ENCODE measurements around the gene OBSCN.
A peak's percentile ranks its signal among the peaks of the same experiment; 100 is the strongest.

The OBSCN gene

DNA sequence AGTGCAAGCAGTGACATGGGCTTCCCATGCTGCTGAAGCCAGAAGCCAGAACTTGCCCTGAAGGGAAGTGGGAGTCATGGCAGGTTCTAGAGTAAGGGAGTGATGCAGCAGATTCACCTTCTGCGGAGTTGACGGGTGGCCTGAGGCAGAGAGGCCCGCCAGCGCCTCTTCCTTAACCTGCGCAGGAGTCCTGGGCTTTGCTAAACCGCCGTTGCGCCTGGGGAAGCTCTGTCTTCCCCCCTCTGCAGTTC, 67.3 kb downstream of the OBSCN start:
- DNase-seq (ENCODE audit: low read depth in 2 of 3, low spot score in 1 of 3), result no peak

DNA sequence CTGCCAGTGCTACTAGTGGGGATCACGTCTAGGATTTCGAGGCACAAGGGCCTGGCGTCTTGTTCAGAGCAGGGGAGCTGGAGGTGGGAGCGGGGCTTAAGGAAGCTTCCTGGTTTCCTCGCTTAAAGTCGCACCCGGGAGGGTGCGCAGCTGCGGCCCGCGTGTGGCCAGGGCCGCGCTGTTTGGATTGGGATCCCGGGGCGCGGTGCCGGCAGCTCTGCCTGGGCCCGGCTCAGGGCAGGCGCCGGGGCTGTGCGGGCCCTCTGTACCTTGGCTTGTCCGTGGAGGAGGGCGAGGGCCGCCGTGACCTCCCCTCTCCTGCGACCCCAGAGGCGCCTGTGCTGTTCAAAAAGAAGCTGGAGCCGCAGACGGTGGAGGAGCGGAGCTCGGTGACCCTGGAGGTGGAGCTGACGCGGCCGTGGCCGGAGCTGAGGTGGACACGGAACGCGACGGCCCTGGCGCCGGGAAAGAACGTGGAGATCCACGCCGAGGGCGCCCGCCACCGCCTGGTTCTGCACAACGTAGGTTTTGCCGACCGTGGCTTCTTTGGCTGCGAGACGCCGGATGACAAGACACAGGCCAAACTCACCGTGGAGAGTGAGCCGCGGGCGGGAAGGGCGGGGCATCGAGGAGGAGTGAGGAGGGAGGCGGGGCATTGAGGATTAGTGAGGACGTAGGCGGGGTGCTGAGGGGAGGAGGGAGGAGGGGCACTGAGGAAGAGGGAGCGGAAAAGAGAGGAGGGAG, 67.8 kb downstream of the OBSCN start:
- DNase-seq (ENCODE audit: low read depth in 2 of 3, low spot score in 1 of 3), result peak; percentile 78 to 87 (median 85)

DNA sequence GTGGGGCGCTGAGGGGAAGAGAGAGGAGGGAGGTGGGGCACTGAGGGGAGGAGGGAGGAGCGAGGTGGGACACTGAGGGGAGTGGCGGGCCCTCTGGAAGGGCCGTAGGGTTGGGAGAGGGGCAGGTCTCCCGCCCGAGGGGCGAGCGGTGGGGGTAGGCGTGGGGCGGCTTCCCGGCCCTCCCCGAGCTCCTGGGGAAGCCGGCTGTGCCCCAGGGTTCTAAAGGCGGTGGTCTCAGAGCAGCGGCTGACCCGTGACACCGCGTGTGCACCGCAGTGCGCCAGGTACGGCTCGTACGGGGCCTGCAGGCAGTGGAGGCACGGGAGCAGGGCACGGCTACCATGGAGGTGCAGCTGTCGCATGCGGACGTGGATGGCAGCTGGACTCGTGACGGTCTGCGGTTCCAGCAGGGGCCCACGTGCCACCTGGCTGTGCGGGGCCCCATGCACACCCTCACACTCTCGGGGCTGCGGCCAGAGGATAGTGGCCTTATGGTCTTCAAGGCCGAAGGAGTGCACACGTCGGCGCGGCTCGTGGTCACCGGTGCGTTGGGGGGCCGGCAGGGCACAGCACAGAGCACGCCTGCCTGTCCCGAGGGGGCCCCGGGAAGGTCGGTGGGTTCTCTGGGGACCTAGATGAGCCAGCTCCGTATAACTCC, 68.5 kb downstream of the OBSCN start:
- DNase-seq (ENCODE audit: low read depth in 2 of 3, low spot score in 1 of 3), result no peak

DNA sequence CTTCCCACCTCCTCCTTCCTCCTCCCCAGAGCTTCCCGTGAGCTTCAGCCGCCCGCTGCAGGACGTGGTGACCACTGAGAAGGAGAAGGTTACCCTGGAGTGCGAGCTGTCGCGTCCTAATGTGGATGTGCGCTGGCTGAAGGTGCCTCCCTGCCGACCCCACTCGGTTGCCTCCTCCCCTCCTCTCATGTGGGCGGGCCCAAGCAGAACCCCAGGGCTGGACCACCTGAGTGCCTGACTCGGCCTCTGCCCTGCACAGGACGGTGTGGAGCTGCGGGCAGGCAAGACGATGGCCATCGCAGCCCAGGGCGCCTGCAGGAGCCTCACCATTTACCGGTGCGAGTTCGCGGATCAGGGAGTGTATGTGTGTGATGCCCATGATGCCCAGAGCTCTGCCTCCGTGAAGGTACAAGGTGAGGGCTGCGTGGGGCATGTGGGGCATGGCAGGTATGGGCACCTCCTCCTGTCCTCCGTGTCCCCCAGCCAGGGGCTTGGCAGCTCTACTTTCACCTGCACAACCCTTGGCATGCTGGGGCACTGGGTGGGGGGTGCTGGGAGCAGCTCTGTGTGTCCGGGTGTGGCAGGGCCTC, 69.2 kb downstream of the OBSCN start:
- DNase-seq (ENCODE audit: low read depth in 2 of 3, low spot score in 1 of 3), result no peak

DNA sequence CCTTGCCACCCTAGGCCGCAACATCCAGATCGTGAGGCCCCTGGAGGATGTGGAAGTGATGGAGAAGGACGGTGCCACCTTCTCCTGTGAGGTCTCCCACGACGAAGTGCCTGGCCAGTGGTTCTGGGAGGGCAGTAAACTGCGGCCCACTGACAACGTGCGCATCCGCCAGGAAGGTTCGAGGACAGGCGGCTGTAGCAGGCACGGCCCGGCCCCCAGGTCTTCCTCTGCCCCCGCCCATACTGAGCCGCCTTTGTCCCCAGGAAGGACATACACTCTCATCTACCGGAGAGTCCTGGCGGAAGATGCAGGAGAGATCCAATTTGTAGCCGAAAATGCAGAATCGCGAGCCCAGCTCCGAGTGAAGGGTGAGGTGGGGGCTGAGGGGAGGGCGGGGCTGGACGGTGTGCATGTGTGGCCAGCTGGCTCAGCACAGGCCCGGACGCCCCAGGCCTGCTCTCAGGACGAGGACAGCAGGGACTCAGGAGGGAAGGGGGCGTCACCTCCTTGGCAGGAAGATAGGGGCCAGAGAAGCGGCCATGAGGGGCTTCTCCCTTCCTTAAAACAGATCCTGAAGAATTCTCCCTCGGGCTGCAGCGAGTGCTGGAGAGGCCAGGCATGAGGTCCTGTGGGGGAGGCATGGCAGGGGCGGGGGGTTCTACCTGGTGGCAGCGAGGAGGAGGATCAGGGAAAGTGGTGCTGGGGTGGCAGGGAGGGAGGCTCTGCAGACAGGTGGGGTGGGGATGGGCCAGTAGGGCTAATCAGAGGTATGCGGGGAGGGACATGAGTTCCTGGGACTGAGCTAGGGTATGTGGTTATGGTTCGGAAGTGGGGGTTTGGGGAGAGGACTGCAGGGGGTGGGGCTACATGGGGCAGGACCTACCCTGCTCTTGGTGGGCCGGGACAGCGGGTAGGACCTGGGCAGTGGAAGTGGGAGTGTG, 69.9 kb downstream of the OBSCN start:
- no peak for DNase-seq (ENCODE audit: low read depth in 2 of 3, low spot score in 1 of 3)

DNA sequence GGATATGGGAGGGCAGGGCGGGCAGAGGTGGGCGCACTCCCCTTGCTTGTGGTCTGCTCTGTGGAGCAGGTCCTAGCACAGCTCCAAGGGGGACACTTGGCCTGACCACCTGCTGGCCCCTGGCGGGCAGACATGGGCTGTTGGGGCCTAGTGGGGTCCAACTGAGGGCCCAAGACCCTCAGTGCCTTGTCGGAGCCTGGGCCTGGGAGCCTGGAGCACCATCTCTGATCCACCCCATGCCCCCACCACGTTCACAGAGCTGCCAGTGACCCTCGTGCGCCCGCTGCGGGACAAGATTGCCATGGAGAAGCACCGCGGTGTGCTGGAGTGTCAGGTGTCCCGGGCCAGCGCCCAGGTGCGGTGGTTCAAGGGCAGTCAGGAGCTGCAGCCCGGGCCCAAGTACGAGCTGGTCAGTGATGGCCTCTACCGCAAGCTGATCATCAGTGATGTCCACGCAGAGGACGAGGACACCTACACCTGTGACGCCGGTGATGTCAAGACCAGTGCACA, 70.6 kb downstream of the OBSCN start:
- no peak for DNase-seq (ENCODE audit: low read depth in 2 of 3, low spot score in 1 of 3)

DNA sequence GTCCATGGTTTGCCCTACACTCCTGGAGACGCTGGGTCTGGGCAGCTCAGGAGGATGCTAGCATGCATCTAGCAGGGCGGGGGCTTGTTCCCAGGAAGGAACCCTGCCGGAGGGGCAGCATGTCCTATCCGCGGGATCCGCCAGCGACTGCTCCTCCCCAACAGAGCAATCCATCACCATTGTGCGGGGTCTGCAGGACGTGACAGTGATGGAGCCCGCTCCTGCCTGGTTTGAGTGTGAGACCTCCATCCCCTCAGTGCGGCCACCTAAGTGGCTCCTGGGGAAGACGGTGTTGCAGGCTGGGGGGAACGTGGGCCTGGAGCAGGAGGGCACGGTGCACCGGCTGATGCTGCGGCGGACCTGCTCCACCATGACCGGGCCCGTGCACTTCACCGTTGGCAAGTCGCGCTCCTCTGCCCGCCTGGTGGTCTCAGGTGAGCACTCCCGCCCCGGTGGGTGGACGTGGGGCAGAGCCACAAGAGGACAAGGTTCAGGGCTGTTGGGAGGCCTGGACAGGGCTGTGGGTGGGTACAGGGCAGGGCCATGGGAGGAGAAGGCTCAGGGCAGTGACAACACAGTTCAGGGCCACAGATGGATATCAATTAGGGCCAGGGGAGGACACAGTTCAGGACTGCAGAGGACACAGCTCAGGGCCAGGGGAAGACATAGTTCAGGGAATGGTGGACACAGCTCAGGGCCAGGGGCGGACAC, 71.3 kb downstream of the OBSCN start:
- DNase-seq (ENCODE audit: low read depth in 2 of 3, low spot score in 1 of 3), result no peak

DNA sequence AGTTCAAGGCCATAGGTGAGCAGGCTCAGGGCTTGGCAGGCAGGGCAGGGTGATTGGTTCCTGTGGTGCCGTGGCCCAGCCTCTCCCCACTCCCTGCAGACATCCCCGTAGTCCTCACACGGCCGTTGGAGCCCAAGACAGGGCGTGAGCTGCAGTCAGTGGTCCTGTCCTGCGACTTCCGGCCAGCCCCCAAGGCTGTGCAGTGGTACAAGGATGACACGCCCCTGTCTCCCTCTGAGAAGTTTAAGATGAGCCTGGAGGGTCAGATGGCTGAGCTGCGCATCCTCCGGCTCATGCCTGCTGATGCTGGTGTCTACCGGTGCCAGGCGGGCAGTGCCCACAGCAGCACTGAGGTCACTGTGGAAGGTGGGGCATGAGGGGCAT, 71.9 kb downstream of the OBSCN start:
- no peak for DNase-seq (ENCODE audit: low read depth in 2 of 3, low spot score in 1 of 3)

DNA sequence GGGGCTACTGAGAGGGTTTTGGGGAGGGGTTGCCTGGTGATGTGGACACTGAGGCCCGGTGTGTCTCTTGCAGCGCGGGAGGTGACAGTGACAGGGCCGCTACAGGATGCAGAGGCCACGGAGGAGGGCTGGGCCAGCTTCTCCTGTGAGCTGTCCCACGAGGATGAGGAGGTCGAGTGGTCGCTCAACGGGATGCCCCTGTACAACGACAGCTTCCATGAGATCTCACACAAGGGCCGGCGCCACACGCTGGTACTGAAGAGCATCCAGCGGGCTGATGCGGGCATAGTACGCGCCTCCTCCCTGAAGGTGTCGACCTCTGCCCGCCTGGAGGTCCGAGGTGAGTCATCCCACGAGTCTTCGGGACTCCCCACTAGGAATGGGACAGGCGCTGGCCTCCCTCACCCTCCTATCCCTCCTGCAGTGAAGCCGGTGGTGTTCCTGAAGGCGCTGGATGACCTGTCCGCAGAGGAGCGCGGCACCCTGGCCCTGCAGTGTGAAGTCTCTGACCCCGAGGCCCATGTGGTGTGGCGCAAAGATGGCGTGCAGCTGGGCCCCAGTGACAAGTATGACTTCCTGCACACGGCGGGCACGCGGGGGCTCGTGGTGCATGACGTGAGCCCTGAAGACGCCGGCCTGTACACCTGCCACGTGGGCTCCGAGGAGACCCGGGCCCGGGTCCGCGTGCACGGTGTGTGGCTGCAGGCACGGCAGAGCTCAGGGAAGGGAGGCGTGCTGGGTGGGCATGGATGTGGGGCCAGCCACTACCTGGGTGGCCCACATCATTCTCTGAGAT, 72.5 kb downstream of the OBSCN start:
- no peak for DNase-seq (ENCODE audit: low read depth in 2 of 3, low spot score in 1 of 3)

DNA sequence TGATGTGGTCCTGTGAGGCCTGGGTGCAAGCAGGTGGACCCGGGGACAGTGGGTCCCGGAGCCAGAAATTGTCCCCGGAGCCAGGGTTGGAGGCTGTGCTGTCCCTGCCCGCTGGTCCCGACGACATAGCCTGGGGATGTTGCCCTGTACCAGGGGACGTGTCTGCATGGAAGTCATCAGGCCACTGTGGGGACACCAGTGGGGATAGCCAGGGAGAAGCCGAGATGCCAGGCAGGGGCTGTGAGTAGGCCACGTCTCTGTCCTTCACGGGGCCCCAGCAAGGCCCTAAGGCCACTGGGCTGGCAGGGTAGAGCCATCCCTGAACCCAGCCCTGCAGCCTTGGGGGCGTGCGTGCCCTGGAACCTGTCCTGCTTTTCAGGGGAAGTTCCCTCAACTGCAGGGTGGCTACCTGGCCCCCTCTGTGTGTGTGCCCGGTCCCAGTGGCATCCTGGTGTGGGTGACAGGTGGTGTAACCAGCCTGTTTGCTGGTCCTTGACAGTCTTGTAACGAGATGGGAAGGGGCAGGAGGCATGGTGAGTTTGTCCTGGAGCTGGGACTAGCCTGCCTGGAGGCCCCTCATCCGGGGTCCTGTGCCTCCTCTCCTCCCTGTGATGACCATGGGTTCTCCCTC, 73.2 kb downstream of the OBSCN start:
- no peak for DNase-seq (ENCODE audit: low read depth in 2 of 3, low spot score in 1 of 3)

DNA sequence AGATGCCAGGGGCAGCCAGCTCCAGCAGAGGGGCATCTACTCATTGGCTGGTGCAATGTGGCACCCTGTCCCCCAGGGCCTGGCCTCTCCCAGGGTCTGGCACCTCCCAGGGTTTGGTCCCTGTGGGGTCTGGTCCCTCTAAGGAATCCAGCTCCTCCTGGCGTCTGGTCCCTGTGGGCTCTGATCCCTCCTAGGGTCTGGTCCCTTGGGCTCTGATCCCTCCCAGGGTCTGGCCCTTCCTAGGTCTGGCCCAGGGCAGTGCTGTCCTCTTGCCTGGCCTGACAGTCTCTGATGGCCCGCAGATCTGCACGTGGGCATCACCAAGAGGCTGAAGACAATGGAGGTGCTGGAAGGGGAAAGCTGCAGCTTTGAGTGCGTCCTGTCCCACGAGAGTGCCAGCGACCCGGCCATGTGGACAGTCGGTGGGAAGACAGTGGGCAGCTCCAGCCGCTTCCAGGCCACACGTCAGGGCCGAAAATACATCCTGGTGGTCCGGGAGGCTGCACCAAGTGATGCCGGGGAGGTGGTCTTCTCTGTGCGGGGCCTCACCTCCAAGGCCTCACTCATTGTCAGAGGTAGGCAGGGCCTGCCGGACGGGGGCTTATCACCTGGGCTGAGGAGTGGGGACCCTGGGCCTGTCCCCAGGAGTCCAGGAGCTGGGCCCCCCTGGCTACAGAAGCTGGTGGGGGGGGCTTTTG, 73.9 kb downstream of the OBSCN start:
- DNase-seq (ENCODE audit: low read depth in 2 of 3, low spot score in 1 of 3), result no peak

DNA sequence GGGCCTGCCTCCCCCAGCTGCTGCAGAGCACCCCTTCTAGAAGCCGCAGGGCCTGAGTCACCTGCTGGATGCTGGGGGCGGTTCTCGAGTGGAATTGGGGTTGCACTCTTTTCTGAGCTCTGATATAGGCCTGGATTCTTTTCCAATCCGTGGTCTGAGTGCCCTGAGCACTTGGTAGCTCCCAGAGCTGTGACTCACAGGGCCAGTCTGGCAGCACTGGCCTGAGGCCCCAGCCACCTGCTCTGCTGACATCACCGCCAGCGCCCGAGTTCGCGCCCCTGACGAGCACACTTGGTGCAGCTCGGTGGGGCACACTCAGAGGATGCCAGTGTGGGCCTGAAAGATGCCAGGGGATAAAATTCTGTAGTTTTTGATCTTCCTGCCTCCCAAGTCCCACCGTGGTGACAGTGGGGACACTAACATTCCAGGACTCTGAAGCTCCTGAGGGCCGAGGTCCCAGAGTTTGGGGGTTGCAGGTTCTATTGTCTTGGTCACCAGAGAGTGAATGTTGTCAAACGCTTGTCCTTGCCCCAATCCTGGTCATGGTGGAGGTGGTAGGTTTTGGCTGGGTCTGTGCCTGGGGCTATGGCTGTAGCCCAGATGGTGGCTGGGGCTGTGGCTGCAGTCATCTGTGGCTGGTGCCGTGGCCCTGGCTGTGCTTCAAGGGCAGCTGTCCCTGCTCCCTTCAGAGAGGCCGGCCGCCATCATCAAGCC, 74.6 kb downstream of the OBSCN start:
- DNase-seq (ENCODE audit: low read depth in 2 of 3, low spot score in 1 of 3), result no peak

DNA sequence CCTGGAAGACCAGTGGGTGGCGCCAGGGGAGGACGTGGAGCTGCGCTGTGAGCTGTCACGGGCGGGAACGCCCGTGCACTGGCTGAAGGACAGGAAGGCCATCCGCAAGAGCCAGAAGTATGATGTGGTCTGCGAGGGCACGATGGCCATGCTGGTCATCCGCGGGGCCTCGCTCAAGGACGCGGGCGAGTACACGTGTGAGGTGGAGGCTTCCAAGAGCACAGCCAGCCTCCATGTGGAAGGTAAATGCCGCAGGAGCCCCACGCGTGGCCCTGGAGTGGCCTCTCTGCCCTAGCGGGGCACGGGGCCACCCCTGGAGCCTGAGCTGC, 75.2 kb downstream of the OBSCN start:
- no peak for DNase-seq (ENCODE audit: low read depth in 2 of 3, low spot score in 1 of 3)

DNA sequence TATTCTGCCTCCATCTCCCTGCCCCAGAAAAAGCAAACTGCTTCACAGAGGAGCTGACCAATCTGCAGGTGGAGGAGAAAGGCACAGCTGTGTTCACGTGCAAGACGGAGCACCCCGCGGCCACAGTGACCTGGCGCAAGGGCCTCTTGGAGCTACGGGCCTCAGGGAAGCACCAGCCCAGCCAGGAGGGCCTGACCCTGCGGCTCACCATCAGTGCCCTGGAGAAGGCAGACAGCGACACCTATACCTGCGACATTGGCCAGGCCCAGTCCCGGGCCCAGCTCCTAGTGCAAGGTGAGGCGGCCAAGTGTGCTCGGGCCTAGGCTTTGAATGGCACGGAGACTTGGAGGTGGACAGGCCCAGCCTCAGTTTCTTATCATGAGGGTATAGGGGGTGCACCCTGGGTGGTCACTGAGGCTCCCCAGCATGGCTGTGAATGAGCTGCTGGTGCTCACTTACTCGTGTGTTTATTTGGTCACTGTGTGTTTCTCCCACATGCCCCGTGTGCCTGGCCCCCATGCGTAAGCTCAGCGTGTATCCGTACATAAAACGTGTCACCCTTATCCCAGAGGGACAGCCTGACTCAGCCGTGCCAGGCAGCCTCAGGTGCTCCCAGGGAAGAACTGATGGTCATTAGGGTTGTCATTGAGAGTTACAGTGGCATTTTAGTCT, 75.8 kb downstream of the OBSCN start:
- DNase-seq (ENCODE audit: low read depth in 2 of 3, low spot score in 1 of 3), result no peak

DNA sequence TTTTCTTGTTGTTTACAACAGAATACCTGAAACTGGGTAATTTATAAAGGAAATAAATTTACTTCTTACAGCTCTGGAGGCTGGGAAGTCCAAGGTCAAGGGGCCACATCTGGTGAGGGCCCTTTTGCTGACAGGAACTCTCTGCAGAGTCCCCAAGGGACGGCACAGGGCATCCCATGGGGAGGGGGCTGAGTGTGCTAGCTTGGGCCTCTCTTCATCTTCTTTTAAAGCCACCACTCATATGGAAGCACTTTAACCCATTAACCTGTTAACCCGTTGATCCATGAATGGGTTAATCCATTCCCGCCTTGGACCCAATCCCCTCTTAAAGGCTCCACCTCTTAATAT, 76.3 kb downstream of the OBSCN start:
- DNase-seq (ENCODE audit: low read depth in 2 of 3, low spot score in 1 of 3), result no peak

DNA sequence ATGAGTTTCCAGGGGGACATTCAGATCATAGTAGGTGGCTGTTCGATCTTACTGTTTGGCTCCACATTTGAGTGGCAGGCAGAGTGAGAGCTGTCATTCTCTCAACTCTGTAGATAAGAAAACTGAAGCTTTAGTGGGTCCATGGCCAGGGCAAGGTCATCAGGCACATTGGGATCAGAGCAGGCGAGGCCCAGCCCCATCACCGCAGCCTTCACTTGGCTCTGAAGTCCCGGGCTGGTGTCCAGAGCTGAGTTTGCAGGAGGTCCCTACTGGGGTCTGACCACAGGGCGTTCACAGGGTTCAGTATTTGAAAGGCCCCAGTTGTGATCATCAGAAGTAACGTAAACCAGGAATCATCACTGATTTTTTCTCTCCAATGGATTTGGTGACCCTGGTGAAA, 76.7 kb downstream of the OBSCN start:
- DNase-seq (ENCODE audit: low read depth in 2 of 3, low spot score in 1 of 3), result no peak

DNA sequence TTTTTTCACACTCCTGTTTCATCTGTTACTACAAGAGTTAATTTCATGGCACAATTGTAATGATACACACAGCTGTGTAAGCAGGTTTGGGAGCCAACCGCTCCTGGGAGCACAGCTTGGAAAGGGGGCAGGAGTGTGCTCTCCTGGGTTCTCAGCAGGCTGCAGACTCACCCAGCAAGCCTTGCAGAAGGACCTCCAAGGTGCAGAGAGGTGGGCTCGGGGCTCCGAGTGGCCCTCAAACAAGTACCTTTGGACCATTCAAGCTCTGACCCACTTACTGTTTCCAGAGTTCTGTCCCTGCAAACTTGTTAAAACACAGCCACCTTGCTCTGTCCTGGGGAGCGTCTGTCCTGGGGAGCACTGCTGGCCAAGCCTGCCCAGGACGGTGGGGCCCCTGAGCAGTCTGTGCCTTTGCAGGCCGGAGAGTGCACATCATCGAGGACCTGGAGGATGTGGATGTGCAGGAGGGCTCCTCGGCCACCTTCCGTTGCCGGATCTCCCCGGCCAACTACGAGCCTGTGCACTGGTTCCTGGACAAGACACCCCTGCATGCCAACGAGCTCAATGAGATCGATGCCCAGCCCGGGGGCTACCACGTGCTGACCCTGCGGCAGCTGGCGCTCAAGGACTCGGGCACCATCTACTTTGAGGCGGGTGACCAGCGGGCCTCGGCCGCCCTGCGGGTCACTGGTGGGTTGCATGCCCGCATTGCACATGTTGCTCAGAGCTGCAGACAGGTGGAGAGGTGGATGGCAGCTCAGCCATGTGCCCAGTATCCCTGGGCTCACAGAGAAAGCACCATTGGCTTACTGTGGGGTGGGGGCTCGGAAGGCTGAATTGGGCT, 78.0 kb downstream of the OBSCN start:
- no peak for DNase-seq (ENCODE audit: low read depth in 2 of 3, low spot score in 1 of 3)

Measured in stimulated activated CD4-positive, alpha-beta T cell treated with anti-CD3 and anti-CD28 coated beads, Interleukin-12 subunit alpha, Interleukin-12 subunit beta, amount 100 ng/mL, for 48 hours (primary cell).